ENCODE data around the gene CALB2. TPM values are rescaled to one million over a fixed set of nuclear protein-coding genes. Genes with fewer than 3 reads are reported as not detected.

Gene CALB2
- total RNA-seq, 3 donors from 2014 or later = 7.5 to 169 (median 22.2) TPM

- intact Hi-C loops (cut with DNase I; ENCODE audit: low total_unique reads) = no loop called here
These were observed 30.4 kb upstream of the CALB2 start for GRCh38 chr16:71328151-71328550.

DNA sequence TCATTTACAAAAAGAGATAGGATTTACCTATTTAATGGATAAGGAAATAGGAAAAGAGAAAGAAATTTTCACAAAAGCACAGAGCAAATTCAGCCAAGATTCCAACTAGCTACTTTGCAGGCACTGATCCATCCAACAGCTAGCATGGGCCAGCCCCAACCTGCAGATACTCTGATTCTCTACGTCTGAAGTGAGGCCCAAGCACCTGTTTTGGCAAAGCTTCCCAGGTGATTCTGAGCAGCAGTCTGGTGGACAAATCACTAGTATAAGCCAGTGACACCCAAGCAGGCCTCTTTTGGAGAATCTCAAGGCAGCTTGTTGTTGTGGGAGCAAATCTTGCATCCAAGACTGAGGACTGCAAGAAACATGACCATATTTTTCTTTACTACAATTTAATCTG is 20.9 kb upstream of the CALB2 start:
- intact Hi-C loops (cut with DNase I; ENCODE audit: low total_unique reads) = no loop called here
- Histone ChIP-seq H3K27ac (no peak overlapping the region), H3K9me3 (no peaks in the 10 kb centered on the region), H3K27me3 (no peaks in the 10 kb centered on the region), H3K36me3 (no peaks in the 10 kb centered on the region), H3K4me3 (no peak overlapping the region), H3K4me1 (no peaks in the 10 kb centered on the region)
- DNase-seq (ENCODE audit: low spot score in 2 of 2) = no peak
- TF ChIP-seq, protein P1, sequence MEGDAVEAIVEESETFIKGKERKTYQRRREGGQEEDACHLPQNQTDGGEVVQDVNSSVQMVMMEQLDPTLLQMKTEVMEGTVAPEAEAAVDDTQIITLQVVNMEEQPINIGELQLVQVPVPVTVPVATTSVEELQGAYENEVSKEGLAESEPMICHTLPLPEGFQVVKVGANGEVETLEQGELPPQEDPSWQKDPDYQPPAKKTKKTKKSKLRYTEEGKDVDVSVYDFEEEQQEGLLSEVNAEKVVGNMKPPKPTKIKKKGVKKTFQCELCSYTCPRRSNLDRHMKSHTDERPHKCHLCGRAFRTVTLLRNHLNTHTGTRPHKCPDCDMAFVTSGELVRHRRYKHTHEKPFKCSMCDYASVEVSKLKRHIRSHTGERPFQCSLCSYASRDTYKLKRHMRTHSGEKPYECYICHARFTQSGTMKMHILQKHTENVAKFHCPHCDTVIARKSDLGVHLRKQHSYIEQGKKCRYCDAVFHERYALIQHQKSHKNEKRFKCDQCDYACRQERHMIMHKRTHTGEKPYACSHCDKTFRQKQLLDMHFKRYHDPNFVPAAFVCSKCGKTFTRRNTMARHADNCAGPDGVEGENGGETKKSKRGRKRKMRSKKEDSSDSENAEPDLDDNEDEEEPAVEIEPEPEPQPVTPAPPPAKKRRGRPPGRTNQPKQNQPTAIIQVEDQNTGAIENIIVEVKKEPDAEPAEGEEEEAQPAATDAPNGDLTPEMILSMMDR (IDR thresholded peaks at IDR 0.05) = no peak
- TF ChIP-seq POLR2A (IDR thresholded peaks at IDR 0.05) (no peak), POLR2AphosphoS5 (IDR thresholded peaks at IDR 0.05) (no peak)

More at GRCh38 chr16:71328151-71328550, 30.4 kb upstream of the CALB2 start:
- Histone ChIP-seq H3K9me3 (peaks cover 0 to 4% of the 10 kb centered on the region in 2 donors), H3K4me3 (no peak overlapping the region), H3K36me3 (no peaks in the 10 kb centered on the region), H3K27ac (no peak overlapping the region), H3K4me1 (no peaks in the 10 kb centered on the region), H3K27me3 (no peaks in the 10 kb centered on the region)
- TF ChIP-seq POLR2AphosphoS5 (IDR thresholded peaks at IDR 0.05) = no peak
- TF ChIP-seq, protein P1 (IDR thresholded peaks at IDR 0.05) = no peak
- no peak for TF ChIP-seq POLR2A (IDR thresholded peaks at IDR 0.05)
- DNase-seq (ENCODE audit: low spot score in 2 of 2) = no peak

GRCh38 chr16:71338193-71338592 is 20.3 kb upstream of the CALB2 start:
- TF ChIP-seq POLR2AphosphoS5 (IDR thresholded peaks at IDR 0.05) (no peak), POLR2A (IDR thresholded peaks at IDR 0.05) (no peak)
- TF ChIP-seq, protein P1 (IDR thresholded peaks at IDR 0.05) = no peak
- H3K36me3 ChIP-seq = no peaks in the 10 kb centered on the region
- DNase-seq (ENCODE audit: low spot score in 2 of 2) = no peak
- H3K9me3 ChIP-seq = no peaks in the 10 kb centered on the region
- no peaks in the 10 kb centered on the region for H3K4me1 ChIP-seq
- no peaks in the 10 kb centered on the region for H3K27me3 ChIP-seq
- no peak overlapping the region for H3K4me3 ChIP-seq
- H3K27ac ChIP-seq = no peak overlapping the region
- intact Hi-C loops (cut with DNase I; ENCODE audit: low total_unique reads) = no loop called here

DNA sequence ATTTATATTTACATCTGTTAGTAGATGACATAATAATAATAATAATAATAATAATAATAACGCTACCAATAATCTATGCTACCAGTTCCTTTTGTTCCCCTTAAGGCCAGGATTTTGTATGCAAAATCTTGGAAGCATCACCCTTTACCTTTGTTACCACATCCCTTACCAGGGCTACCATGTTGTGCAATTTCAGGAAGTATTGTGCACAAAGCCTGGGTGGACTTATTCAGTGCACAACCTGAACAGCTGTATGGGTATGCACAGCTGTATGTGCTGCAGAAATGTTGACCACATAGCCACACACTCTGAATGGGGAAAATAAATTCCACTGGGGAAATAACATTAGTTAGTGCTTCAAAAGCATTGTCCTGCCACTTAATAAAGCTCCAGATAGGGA is 19.9 kb upstream of the CALB2 start:
- Histone ChIP-seq H3K36me3 (no peaks in the 10 kb centered on the region), H3K4me1 (no peaks in the 10 kb centered on the region), H3K27ac (no peak overlapping the region), H3K9me3 (no peaks in the 10 kb centered on the region), H3K27me3 (no peaks in the 10 kb centered on the region), H3K4me3 (no peak overlapping the region)
- DNase-seq (ENCODE audit: low spot score in 2 of 2) = no peak
- no peak for TF ChIP-seq POLR2AphosphoS5 (IDR thresholded peaks at IDR 0.05)
- TF ChIP-seq POLR2A (IDR thresholded peaks at IDR 0.05) = no peak
- TF ChIP-seq, protein P1 (IDR thresholded peaks at IDR 0.05) = no peak
- intact Hi-C loops (cut with DNase I; ENCODE audit: low total_unique reads) = no loop called here

DNA sequence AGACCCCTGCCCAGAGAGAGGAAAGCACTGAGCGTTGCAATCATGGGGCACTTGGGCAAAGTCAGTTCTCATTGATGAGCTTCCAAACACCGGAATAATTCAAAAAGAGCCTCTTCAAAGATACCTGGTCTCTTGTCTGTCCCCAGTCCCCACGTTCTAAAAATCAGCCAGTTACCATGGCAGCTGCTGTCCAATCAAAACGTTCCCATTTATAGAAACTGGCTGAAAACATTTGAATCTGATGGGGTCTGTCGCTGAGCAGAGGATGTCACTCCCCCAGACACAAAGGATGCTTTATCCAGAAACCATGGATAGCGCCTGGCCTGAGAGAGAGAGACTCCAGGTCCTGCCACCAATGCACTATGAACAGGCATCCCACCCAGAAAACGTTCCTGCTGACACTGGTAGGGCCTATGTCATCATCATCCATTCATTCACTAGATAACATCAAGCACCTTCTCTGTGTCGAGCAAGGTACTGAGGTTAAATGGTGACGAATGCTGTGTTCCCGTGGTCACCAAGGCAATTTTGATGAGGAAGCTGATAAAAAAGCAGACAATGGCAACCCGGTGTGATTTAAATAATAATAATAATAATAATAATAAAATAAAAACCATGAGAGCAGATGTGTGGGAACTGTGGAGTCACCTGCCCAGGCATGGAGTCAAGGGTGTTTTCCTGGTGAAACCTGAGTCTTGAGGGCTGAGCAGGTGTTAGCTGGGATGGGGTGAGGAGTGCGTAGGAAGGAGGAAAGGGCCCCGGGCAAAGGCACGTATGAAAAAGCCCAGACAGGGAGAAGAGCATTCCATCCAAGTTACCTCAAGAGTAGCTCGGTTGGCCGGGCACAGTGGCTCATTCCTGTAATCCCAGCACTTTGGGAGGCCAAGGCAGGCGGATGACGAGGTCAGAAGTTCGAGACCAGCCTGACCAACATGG is 19.0 kb upstream of the CALB2 start:
- H3K36me3 ChIP-seq = no peaks in the 10 kb centered on the region
- no peaks in the 10 kb centered on the region for H3K4me1 ChIP-seq
- no peak for DNase-seq (ENCODE audit: low spot score in 2 of 2)
- no peak for TF ChIP-seq POLR2AphosphoS5 (IDR thresholded peaks at IDR 0.05)
- no peak for TF ChIP-seq POLR2A (IDR thresholded peaks at IDR 0.05)
- TF ChIP-seq, protein P1 (IDR thresholded peaks at IDR 0.05) = no peak
- H3K9me3 ChIP-seq = no peaks in the 10 kb centered on the region
- no peak overlapping the region for H3K27ac ChIP-seq
- H3K4me3 ChIP-seq = no peak overlapping the region
- no peaks in the 10 kb centered on the region for H3K27me3 ChIP-seq
- intact Hi-C loops (cut with DNase I; ENCODE audit: low total_unique reads) = no loop called here
